COLO668 (cell line): ENCODE results near the gene TRIM37.
"Not testable (repeated sequence)": the region's sequence is repeated elsewhere in the genome, so short reads cannot be mapped to it uniquely, and the experiment has no call there.

ENCODE experiments used
- DNase-seq: peaks from one replicate; lab custom pipeline; 2025; ENCODE audit not compliant: unreplicated experiment; lab: John Stamatoyannopoulos, UW

Gene TRIM37, protein sequence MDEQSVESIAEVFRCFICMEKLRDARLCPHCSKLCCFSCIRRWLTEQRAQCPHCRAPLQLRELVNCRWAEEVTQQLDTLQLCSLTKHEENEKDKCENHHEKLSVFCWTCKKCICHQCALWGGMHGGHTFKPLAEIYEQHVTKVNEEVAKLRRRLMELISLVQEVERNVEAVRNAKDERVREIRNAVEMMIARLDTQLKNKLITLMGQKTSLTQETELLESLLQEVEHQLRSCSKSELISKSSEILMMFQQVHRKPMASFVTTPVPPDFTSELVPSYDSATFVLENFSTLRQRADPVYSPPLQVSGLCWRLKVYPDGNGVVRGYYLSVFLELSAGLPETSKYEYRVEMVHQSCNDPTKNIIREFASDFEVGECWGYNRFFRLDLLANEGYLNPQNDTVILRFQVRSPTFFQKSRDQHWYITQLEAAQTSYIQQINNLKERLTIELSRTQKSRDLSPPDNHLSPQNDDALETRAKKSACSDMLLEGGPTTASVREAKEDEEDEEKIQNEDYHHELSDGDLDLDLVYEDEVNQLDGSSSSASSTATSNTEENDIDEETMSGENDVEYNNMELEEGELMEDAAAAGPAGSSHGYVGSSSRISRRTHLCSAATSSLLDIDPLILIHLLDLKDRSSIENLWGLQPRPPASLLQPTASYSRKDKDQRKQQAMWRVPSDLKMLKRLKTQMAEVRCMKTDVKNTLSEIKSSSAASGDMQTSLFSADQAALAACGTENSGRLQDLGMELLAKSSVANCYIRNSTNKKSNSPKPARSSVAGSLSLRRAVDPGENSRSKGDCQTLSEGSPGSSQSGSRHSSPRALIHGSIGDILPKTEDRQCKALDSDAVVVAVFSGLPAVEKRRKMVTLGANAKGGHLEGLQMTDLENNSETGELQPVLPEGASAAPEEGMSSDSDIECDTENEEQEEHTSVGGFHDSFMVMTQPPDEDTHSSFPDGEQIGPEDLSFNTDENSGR

DNA sequence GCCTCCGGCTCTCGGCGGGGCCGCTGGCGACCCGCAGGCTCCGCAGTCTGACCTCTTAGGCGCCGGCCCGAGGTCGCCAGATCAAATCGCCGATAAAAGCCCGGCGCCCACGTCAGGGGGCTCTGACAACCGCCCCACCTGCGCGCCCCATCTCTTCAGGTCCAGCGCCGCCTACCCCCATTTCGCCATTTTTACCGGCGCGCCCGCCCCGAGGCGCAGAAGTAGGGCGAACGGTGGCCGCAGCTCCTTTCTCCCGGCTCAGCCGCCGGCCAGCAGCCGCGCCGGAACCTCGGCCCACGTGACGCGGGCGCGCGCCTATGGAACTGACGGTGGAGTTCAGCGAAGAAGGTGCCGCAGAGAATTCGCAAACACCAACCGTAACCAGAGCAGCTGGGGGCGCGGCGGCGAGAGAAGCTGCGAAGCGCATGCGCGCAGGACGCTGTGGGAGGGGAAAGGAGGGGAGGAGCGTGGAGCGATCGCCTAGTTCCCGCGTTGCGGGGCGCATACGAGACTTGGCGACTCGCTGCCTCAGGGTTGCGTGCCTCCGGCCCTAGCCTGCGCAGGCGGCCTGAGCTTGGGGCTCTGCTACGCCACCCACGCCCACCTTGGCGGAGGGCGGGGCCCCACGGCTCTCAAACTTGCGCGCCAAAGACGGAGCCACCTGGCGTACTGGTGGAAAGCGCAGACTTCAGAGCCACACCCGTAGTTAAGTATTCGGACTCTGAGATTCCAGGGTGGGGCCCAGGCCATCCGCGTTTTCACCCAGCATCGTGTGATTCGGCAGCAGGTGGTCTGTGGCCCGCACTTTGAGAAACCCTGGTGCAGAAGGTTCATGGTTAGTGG lies at the start of gene TRIM37:
Gene TRIM37 (minus strand): TSS at position 418 of the 843 bp plus-strand sequence. CDS start 419 bp downstream, outside the sequence.
- DNase-seq = peak; percentile 96

- DNase-seq = peak; percentile 93
These were observed 48.9 kb upstream of the TRIM37 start, which contains the start of gene PRR11 for GRCh38 chr17:59155439-59156177. PRR11 (plus strand) TSS chr17:59155746; CDS start chr17:59169753, 14,007 bp downstream.

GRCh38 chr17:59154721-59155438 lies 48.2 kb upstream of the TRIM37 start, which contains the start of gene SKA2:
SKA2 (minus strand) TSS chr17:59155186; CDS start chr17:59155163, 23 bp downstream.
- DNase-seq = peak; percentile 93

DNA sequence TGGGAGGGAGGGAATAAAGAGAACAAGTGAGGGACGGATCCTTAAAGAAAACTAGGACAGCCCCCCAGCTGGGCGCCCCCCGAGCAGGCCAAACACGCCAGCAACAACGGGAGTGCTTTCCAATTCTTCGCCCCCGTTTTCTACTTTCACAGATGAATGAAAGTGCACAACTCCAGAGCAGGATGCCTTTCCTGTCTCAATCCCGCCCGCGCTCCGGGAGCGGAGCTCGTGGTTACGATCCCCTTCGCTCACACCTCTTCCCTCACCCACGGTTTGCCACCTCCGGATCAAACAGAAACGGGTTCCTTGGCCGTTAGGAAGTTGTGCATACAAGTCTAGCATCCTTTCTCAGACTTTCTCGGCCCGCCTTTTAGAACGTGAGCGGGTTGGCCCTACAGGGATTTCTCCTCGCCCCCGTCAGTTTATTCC lies 47.6 kb upstream of the TRIM37 start:
- peak; percentile 53 for DNase-seq

- no peak for DNase-seq
These were observed 46.2 kb upstream of the TRIM37 start for GRCh38 chr17:59152925-59153324.

DNA sequence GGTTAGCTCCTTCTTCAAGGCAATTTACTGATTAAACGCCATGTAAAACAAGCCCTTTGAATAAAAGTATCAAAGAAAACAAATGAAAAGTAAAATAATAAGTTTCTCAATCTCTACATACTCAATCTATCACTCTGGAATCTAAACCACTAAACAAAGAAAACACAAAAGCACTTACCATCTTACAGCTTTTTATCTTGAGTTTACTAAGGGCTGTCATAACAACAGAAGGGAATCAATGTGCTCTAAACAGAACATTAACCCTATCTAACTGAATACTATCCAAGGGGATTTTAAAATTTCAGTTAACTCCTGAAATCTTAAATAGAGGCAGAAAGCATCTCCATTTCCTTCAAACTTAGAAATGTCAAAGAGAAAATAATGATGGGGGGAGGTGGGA lies 44.9 kb upstream of the TRIM37 start:
- DNase-seq = no peak

DNA sequence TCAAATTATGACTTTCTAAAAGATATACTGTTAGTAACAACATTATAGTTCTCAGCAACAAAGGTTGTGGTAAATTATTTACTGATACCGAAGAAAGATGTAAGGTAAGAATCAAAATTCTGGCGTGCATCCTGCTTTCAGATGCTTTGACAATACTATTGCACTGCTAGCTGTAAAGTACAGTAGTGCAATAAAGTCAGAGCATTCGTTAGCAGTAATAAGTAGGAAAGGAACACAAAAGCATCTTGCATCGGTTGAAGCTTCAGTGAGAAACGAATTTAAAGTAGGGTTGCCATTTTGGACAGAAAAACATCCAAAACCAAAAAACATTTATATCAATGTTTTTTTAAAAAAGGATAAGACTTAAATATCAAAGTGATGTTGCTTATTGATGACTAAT lies 44.3 kb upstream of the TRIM37 start:
- no peak for DNase-seq

DNA sequence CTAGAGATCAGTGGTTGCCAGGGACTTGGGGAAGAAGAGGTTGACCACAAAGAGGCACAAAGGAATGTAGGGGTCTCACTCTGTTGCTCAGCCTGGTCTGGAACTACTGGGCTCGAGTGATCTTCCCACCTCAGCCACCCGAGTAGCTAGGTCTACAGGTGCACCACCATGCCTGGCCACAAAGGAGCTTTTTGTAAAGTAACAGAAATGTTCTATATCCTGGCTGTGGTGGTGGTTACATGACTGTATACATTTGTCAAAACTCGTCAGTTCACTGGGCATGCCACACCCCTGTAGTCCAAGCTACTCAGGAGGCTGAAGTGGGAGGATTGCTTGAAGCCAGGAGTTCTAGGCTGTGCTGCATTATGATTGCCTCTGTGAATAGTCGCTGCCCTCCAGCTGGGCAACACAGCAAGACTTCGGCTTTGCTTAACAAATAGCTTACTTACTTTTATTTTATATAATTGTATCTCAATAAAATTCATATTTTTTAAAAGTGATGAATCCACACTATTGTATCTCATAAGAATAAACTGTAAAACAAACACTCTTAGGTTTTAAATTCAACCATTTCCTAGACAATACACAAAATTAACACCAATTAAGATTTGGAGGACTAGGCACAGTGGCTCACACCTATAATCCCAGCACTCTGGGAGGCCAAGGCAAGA lies 43.3 kb upstream of the TRIM37 start:
- no peak for DNase-seq

DNA sequence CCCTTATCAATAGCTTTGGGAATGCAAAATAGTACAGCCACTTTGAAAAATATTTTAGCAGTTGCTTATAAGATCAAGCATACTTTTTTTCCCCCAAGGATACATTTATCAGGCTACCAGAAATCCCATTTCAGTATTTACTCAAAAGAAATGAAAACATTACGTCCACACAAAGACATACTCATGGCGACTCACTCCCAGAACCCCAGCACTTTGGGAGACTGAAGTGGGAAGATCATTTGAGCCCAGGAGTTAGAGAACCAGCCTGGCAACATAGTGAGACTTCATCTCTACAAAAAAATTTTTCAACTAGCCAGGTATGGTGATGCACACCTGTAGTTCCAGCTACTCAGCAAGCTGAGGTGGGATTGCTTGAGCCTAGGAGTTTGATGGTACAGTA lies 42.4 kb upstream of the TRIM37 start:
- DNase-seq = no peak

DNA sequence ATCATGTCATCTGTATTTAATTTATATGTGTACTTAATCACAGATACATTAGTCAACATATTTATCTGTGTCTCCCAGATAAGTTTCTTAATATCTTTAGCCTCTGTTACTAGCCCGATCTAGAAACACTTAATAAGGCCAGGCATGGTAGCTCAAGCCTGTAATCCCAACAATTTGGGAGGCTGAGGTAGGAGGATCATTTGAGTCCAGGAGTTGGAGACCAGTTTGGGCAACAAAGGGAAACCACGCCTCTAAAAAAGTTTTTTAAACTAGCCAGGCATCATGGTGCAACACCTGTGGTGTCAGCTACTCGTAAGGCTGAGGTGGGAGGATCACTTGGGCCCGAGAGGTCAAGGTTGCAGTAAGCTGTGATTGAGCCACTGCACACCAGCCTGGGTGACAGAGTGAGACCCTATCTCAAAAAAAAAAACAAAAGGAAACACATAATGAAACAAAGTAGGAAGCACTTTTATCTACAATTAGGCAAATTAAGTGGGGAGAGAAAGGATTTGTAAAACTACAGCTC lies 39.0 kb upstream of the TRIM37 start:
- DNase-seq = no peak

DNA sequence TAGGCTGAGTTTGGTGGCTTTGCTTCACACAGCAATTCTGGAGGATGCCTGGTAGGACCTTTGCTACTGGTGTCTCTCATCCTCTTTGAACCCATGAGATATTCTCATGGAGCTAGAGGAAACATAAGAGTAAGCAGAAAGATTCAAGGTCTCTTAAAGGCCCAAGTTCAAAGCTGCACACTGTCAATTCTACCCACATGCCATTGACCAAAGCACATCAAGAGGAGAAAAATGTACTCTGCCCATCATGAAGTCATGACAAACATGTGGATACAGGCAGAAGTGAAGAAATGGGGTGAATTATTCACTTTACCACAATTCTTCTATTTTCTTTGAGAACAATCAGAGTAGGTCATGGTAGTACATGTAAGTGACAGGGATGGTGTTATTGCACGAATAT lies 35.2 kb upstream of the TRIM37 start:
- no peak for DNase-seq

- no peak for DNase-seq
These were observed 33.3 kb upstream of the TRIM37 start for GRCh38 chr17:59139939-59140338.

GRCh38 chr17:59138339-59138738 lies 31.7 kb upstream of the TRIM37 start:
- not testable (repeated sequence) for DNase-seq

DNA sequence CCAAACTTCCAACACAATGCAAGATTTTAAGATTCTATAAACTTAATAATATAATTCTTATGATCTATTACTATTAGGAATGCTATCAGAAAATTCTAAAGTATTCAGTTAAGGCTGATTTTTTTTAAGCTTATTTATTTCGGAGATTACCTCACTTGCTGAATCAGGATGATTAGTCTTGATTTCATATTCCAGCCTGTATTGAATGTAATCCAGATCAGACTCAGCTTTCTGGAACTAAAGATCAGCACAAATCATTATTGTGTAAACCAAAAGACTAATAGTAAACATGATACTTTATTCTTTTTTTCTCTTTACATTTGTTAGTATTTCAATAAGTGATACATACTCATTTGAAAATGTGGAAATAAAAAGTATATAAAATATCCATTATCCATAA lies 24.5 kb upstream of the TRIM37 start:
- no peak for DNase-seq

DNA sequence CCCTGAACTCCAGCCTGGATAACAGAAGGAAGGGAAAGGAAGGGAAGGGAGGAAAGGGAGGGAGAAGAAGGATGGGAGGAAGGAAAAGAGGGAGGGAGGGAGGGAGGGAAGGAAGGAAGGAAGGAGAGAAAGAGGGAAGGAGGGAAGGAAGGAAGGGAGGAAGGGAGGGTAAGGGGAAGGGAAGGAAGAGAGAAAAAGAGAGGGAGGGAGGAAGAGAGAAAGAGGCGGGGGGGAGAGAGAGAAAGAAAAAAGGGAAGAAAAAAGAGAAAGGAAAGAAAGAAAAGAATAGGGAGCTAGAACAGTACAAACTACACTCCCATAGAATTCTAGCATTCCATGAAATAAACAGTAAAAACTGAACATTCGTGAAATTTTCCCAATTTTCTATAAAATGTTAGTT lies 23.1 kb upstream of the TRIM37 start:
- DNase-seq = no peak

GRCh38 chr17:59126809-59127417 lies 20.2 kb upstream of the TRIM37 start:
- no peak for DNase-seq

GRCh38 chr17:59124665-59125064 lies 18.0 kb upstream of the TRIM37 start:
- DNase-seq = no peak

DNA sequence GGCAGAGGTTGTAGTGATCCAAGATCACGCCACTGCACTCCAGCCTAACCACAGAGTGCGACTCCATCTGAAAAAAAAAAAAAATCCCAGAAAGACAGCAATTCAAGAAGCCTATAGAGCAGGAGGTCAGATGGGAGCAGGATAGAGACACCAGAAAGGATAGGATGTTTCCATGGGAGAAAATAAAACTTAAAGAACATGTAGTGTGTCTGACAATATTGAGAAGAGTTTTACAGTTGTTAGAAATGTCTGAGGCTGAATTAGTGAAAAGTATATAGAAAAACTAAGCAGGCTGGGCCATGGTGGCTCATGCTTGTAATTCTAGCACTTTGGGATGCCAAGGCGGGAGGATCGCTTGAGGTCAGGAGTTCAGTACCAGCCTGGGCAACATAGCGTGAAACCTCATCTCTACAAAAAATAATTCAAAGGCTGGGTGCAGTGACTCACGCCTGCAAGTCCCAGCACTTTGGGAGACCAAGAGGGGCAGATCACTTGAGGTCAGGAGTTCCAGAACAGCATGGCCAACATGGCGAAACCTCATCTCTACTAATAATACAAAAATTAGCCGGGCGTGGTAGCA lies 15.3 kb upstream of the TRIM37 start:
- DNase-seq = no peak
